ENCODE results near the gene MAPRE3.

Gene MAPRE3

GRCh38 chr2:27018142-27018541 lies 47.7 kb downstream of the MAPRE3 start:
- DNase-seq: no peak

- no peak for DNase-seq
Measured at GRCh38 chr2:27019459-27019858, 49.0 kb downstream of the MAPRE3 start.

- DNase-seq: no peak
Measured at GRCh38 chr2:27019931-27020855, 49.8 kb downstream of the MAPRE3 start.

- DNase-seq: no peak
Measured at GRCh38 chr2:27021253-27022049, 51.0 kb downstream of the MAPRE3 start.

GRCh38 chr2:27023740-27024139 lies 53.3 kb downstream of the MAPRE3 start:
- no peak for DNase-seq

- DNase-seq: no peak
Measured at GRCh38 chr2:27024188-27024587, 53.8 kb downstream of the MAPRE3 start.

- DNase-seq: no peak
Measured at GRCh38 chr2:27024812-27025211, 54.4 kb downstream of the MAPRE3 start.

GRCh38 chr2:27025281-27025800 lies 54.9 kb downstream of the MAPRE3 start:
- no peak for DNase-seq

GRCh38 chr2:27025861-27026851 lies 55.7 kb downstream of the MAPRE3 start:
- no peak for DNase-seq

- no peak for DNase-seq
Measured at GRCh38 chr2:27027211-27027651, 56.8 kb downstream of the MAPRE3 start.

- no peak for DNase-seq
Measured at GRCh38 chr2:27029051-27029450, 58.6 kb downstream of the MAPRE3 start.

GRCh38 chr2:27032495-27033252 lies 62.2 kb downstream of the MAPRE3 start, which contains the start of gene TMEM214:
Gene TMEM214, plus strand, starts transcription at chr2:27032965. Its CDS starts 51 bp downstream, at chr2:27033016.
- peak; percentile 81 for DNase-seq

GRCh38 chr2:27033253-27033852 lies 62.9 kb downstream of the MAPRE3 start:
- no peak for DNase-seq

- DNase-seq: no peak
Measured at GRCh38 chr2:27038012-27038411, 67.6 kb downstream of the MAPRE3 start.

- DNase-seq: no peak
Measured at GRCh38 chr2:27038631-27039339, 68.3 kb downstream of the MAPRE3 start.

- DNase-seq: no peak
Measured at GRCh38 chr2:27039426-27039825, 69.0 kb downstream of the MAPRE3 start.

GRCh38 chr2:27039871-27040270 lies 69.4 kb downstream of the MAPRE3 start:
- no peak for DNase-seq

- no peak for DNase-seq
Measured at GRCh38 chr2:27040282-27040681, 69.8 kb downstream of the MAPRE3 start.

- no peak for DNase-seq
Measured at GRCh38 chr2:27041752-27042151, 71.3 kb downstream of the MAPRE3 start.

- DNase-seq: no peak
Measured at GRCh38 chr2:27042159-27042661, 71.8 kb downstream of the MAPRE3 start.
